ENCODE measurements around the gene F2R. TPM values are rescaled to one million over a fixed set of nuclear protein-coding genes. Genes with fewer than 3 reads are reported as not detected.

Gene F2R
- total and polyA plus RNA-seq, 2 of the 13 experiments (the other 11 are each of a cell fraction or from before 2014, with no cell fraction given): 8.3 to 12.3 TPM

DNA sequence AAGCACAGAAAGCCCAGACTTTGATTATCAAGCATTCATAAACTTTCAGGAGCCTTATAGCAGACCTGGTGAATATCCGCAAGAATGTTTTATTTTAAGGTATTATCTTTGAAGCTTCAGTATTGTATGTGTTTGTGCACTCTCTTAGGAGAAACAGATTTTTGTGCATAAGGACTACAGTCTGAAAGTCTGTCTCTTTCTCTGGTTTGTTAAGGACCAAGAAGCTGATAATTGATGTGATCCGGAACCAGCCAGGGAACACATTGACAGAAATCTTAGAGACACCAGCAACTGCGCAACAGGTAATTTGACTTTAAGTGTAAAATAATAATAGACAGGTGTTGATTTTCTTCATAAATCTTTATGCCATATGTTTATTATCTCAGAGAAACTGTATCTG lies 22.8 kb upstream of the F2R start:
- no peak overlapping the region for H3K9ac ChIP-seq (ENCODE audit: insufficient read depth, low read depth, low read length)
- TF ChIP-seq HBP1 (CRISPR knock-in tag; IDR thresholded peaks at IDR 0.05; ENCODE audit: low read depth): no peak
- TF ChIP-seq ZBTB10 (CRISPR knock-in tag; IDR thresholded peaks at IDR 0.05; ENCODE audit: borderline replicate concordance): no peak
- TF ChIP-seq, protein P1, sequence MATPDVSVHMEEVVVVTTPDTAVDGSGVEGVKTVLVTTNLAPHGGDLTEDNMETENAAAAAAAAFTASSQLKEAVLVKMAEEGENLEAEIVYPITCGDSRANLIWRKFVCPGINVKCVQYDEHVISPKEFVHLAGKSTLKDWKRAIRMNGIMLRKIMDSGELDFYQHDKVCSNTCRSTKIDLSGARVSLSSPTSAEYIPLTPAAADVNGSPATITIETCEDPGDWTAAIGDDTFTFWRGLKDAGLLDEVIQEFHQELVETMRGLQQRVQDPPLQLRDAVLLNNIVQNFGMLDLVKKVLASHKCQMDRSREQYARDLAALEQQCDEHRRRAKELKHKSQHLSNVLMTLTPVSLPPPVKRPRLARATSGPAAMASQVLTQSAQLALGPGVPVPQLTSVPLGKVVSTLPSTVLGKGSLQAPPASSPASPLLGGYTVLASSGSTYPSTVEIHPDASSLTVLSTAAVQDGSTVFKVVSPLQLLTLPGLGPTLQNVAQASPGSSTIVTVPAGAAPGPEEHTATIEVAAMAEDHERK (CRISPR knock-in tag; IDR thresholded peaks at IDR 0.05; ENCODE audit: low read depth): no peak
- TF ChIP-seq ZIK1 (CRISPR knock-in tag; IDR thresholded peaks at IDR 0.05; ENCODE audit: borderline replicate concordance, low read depth): no peak
- TF ChIP-seq CENPT (CRISPR knock-in tag; IDR thresholded peaks at IDR 0.05; ENCODE audit: low read depth): no peak
- TF ChIP-seq, protein P2, sequence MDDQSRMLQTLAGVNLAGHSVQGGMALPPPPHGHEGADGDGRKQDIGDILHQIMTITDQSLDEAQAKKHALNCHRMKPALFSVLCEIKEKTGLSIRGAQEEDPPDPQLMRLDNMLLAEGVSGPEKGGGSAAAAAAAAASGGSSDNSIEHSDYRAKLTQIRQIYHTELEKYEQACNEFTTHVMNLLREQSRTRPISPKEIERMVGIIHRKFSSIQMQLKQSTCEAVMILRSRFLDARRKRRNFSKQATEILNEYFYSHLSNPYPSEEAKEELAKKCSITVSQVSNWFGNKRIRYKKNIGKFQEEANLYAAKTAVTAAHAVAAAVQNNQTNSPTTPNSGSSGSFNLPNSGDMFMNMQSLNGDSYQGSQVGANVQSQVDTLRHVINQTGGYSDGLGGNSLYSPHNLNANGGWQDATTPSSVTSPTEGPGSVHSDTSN (CRISPR knock-in tag; IDR thresholded peaks at IDR 0.05; ENCODE audit: borderline replicate concordance): no peak
- no peak for TF ChIP-seq RAD21 (CRISPR knock-in tag; IDR thresholded peaks at IDR 0.05)
- no peak for TF ChIP-seq ZNF333 (CRISPR knock-in tag; IDR thresholded peaks at IDR 0.05; ENCODE audit: borderline replicate concordance)
- TF ChIP-seq CHCHD3 (CRISPR knock-in tag; IDR thresholded peaks at IDR 0.05): no peak
- no peak for TF ChIP-seq NKX3-1 (CRISPR knock-in tag; IDR thresholded peaks at IDR 0.05)
- no peak for TF ChIP-seq ZFX (CRISPR knock-in tag; IDR thresholded peaks at IDR 0.05; ENCODE audit: low read depth)
- TF ChIP-seq ZSCAN22 (CRISPR knock-in tag; IDR thresholded peaks at IDR 0.05): no peak

More for the DNA sequence above, 22.8 kb upstream of the F2R start:
- H3K36me3 ChIP-seq (replicated peaks in 1 of 2; ENCODE audit: control insufficient read depth in 1 of 2, insufficient read depth in 2 of 2, low read length in 2 of 2): peaks cover 3 to 28% of the 10 kb centered on the region in 2 experiments
- in situ Hi-C loops (cut with HindIII; ENCODE audit: extremely low pct_ligation_motif_present, low pct_unique_long_range_greater_than_20kb) (no loop called here), intact Hi-C loops (cut with micrococcal nuclease; ENCODE audit: unreplicated experiment) (no loop called here)
- H3K4me2 ChIP-seq (ENCODE audit: low read depth, low read length): no peak overlapping the region
- POLR2A ChIA-PET: no interaction called here
- H3K27me3 ChIP-seq (ENCODE audit: control insufficient read depth in 1 of 2, insufficient read depth in 2 of 2, low read length in 2 of 2): no peaks in the 10 kb centered on the region
- no peak overlapping the region for H3K4me3 ChIP-seq (replicated peaks in 1 of 3; ENCODE audit: insufficient read depth in 1 of 3, low read depth in 2 of 3, low read length in 3 of 3)
- no peak overlapping the region for H2AFZ ChIP-seq (ENCODE audit: low read length)
- H3K79me2 ChIP-seq (ENCODE audit: insufficient read depth, low read length): no peaks in the 10 kb centered on the region
- H3K27ac ChIP-seq (ENCODE audit: extremely low read length, insufficient read depth, low read length): no peak overlapping the region
- ATAC-seq: no peak
- peaks cover 10% of the 10 kb centered on the region for H3K4me1 ChIP-seq (ENCODE audit: insufficient read depth, low read length)
- CTCF ChIA-PET (ENCODE audit: low intra/inter-chr PET ratio, low total read pairs): no interaction called here
- no peak for FAIRE-seq
- no peak for DNase-seq (ENCODE audit: low spot score)
- BruUV-seq (replicated peaks): no TSS peak
- H4K20me1 ChIP-seq (ENCODE audit: insufficient read depth, low read length): no peaks in the 10 kb centered on the region
- 88% methylated on average over 3 of the region's 3 CpGs for WGBS (ENCODE audit: low lambda C conversion rate)
- H3K9me3 ChIP-seq (ENCODE audit: low read length): no peaks in the 10 kb centered on the region
